Measurements from ENCODE around the gene SH3GLB2.
"Not testable (repeated sequence)": the region's sequence is repeated elsewhere in the genome, so short reads cannot be mapped to it uniquely, and the experiment has no call there.

The SH3GLB2 gene

GRCh38 chr9:129053020-129053419, 24.9 kb upstream of the SH3GLB2 start:
- DNase-seq (ENCODE audit: low read depth) = no peak

GRCh38 chr9:129052592-129052991, 24.5 kb upstream of the SH3GLB2 start:
- DNase-seq (ENCODE audit: low read depth) = no peak

GRCh38 chr9:129042016-129042415, 13.9 kb upstream of the SH3GLB2 start:
- no peak for DNase-seq (ENCODE audit: low read depth)

GRCh38 chr9:129040113-129040643, 12.0 kb upstream of the SH3GLB2 start:
- no peak for DNase-seq (ENCODE audit: low read depth)

GRCh38 chr9:129038109-129038852, 10.2 kb upstream of the SH3GLB2 start:
- no peak for DNase-seq (ENCODE audit: low read depth)

- no peak for DNase-seq (ENCODE audit: low read depth)
Measured at GRCh38 chr9:129037767-129038098, 9.6 kb upstream of the SH3GLB2 start.

GRCh38 chr9:129036923-129037766, 9.0 kb upstream of the SH3GLB2 start:
- no peak for DNase-seq (ENCODE audit: low read depth)

- peak; percentile 86 for DNase-seq (ENCODE audit: low read depth)
Measured at GRCh38 chr9:129036241-129036922, 8.3 kb upstream of the SH3GLB2 start, which contains the start of gene MIGA2. Gene MIGA2 (plus strand): TSS chr9:129036626. CDS start chr9:129040595, 3,969 bp downstream.

GRCh38 chr9:129035838-129036237, 7.7 kb upstream of the SH3GLB2 start:
- DNase-seq (ENCODE audit: low read depth) = not testable (repeated sequence)

- no peak for DNase-seq (ENCODE audit: low read depth)
Measured at GRCh38 chr9:129033216-129033615, 5.1 kb upstream of the SH3GLB2 start.

GRCh38 chr9:129032541-129033159, 4.5 kb upstream of the SH3GLB2 start:
- DNase-seq (ENCODE audit: low read depth) = no peak

GRCh38 chr9:129031514-129031913, 3.4 kb upstream of the SH3GLB2 start:
- no peak for DNase-seq (ENCODE audit: low read depth)

GRCh38 chr9:129030191-129030590, 2.1 kb upstream of the SH3GLB2 start:
- no peak for DNase-seq (ENCODE audit: low read depth)

GRCh38 chr9:129027685-129028191, 393 bp downstream of the SH3GLB2 start:
- DNase-seq (ENCODE audit: low read depth) = no peak

- no peak for DNase-seq (ENCODE audit: low read depth)
Measured at GRCh38 chr9:129027224-129027684, 877 bp downstream of the SH3GLB2 start.

- no peak for DNase-seq (ENCODE audit: low read depth)
Measured at GRCh38 chr9:129026442-129027223, 1.5 kb downstream of the SH3GLB2 start.

GRCh38 chr9:129023908-129024233, 4.3 kb downstream of the SH3GLB2 start:
- DNase-seq (ENCODE audit: low read depth) = no peak

- DNase-seq (ENCODE audit: low read depth) = no peak
Measured at GRCh38 chr9:129023036-129023907, 4.9 kb downstream of the SH3GLB2 start.

- DNase-seq (ENCODE audit: low read depth) = no peak
Measured at GRCh38 chr9:129022037-129022436, 6.1 kb downstream of the SH3GLB2 start.

- no peak for DNase-seq (ENCODE audit: low read depth)
Measured at GRCh38 chr9:129021091-129021490, 7.0 kb downstream of the SH3GLB2 start.
